Measurements from ENCODE around the gene TTLL5. TPM values are rescaled to one million over a fixed set of nuclear protein-coding genes. Genes with fewer than 3 reads are reported as not detected.
A peak's percentile ranks its signal among the peaks of the same experiment; 100 is the strongest.

Gene TTLL5
- total and polyA plus RNA-seq, 2 of the 13 experiments (the other 11 are each of a cell fraction or from before 2014, with no cell fraction given) = 11.8 to 18.8 TPM

- TF ChIP-seq MED13 (CRISPR knock-in tag; IDR thresholded peaks at IDR 0.05) (no peak), ZGPAT (CRISPR knock-in tag; IDR thresholded peaks at IDR 0.05) (no peak), ZKSCAN5 (CRISPR knock-in tag; IDR thresholded peaks at IDR 0.05) (no peak), NONO (IDR thresholded peaks at IDR 0.05) (no peak), NONO (CRISPR knock-in tag; conservative IDR thresholded peaks at IDR 0.05) (no peak), HOMEZ (CRISPR knock-in tag; IDR thresholded peaks at IDR 0.05; ENCODE audit: low read depth) (no peak), ZNF354B (CRISPR knock-in tag; IDR thresholded peaks at IDR 0.05) (no peak), NCOA2 (CRISPR knock-in tag; IDR thresholded peaks at IDR 0.05) (peak; percentile 36; the same call in 1 of the 2 replicates), NFIC (IDR thresholded peaks at IDR 0.05; ENCODE audit: low read length) (0 out of 2 replicates have a peak, but pooled peaks have one; percentile 32), ZNF766 (CRISPR knock-in tag; IDR thresholded peaks at IDR 0.05; ENCODE audit: borderline replicate concordance) (no peak), CCAR2 (optimal IDR thresholded peaks at IDR 0.05; ENCODE audit: low read depth, low read length) (no peak), RBM22 (optimal IDR thresholded peaks at IDR 0.05; ENCODE audit: low read length) (no peak), ZNF30 (CRISPR knock-in tag; IDR thresholded peaks at IDR 0.05) (no peak), LBX2 (CRISPR knock-in tag; IDR thresholded peaks at IDR 0.05; ENCODE audit: borderline replicate concordance) (no peak), ZBTB46 (CRISPR knock-in tag; IDR thresholded peaks at IDR 0.05; ENCODE audit: borderline replicate concordance) (no peak), THYN1 (CRISPR knock-in tag; IDR thresholded peaks at IDR 0.05; ENCODE audit: borderline replicate concordance, low read depth) (no peak), TBX2 (CRISPR knock-in tag; IDR thresholded peaks at IDR 0.05; ENCODE audit: borderline replicate concordance) (peak; percentile 79), U2AF1 (optimal IDR thresholded peaks at IDR 0.05; ENCODE audit: low read depth, low read length) (no peak), MIXL1 (CRISPR knock-in tag; IDR thresholded peaks at IDR 0.05) (peak; percentile 54), SAP130 (CRISPR knock-in tag; IDR thresholded peaks at IDR 0.05; ENCODE audit: low read depth) (peak; percentile 63), ZNF468 (CRISPR knock-in tag; IDR thresholded peaks at IDR 0.05) (no peak), ZNF546 (CRISPR knock-in tag; conservative IDR thresholded peaks at IDR 0.05) (no peak), ZNF639 (CRISPR knock-in tag; conservative IDR thresholded peaks at IDR 0.05) (no peak), ZNF446 (CRISPR knock-in tag; IDR thresholded peaks at IDR 0.05) (no peak), HMGA1 (CRISPR knock-in tag; conservative IDR thresholded peaks at IDR 0.05) (no peak), HMG20A (CRISPR knock-in tag; IDR thresholded peaks at IDR 0.05; ENCODE audit: borderline replicate concordance) (peak; percentile 36; the same call in 1 of the 2 replicates), TARDBP (CRISPR knock-in tag; IDR thresholded peaks at IDR 0.05) (peak; percentile 32; the same call in 1 of the 2 replicates), KDM1A (CRISPR knock-in tag; IDR thresholded peaks at IDR 0.05) (no peak)
Observed at GRCh38 chr14:75711796-75712211, 50.8 kb downstream of the TTLL5 start (continued).
